K562 (cell line): ENCODE data around the gene CCDC78.

ENCODE experiments used
- CEBPB ChIP-seq: fragments of 450-650 bp; IDR thresholded peaks from 2 replicates; pipeline ENCODE4 v1.6.1; 2016; ENCODE audit warnings: missing genetic modification characterization, missing compliant biosample characterization
- TF ChIP-seq, protein P1 (sequence below): fragments of 450-650 bp; conservative IDR thresholded peaks from 2 replicates; pipeline ENCODE4 v1.6.1; 2016; ENCODE audit warnings: missing genetic modification characterization, low read depth, mild to moderate bottlenecking, missing compliant biosample characterization, moderate library complexity
- TF ChIP-seq, protein P2 (sequence below), 3 experiments: IDR thresholded peaks in 2 of 3; conservative IDR thresholded peaks in 1 of 3; 2 replicates each; pipeline ENCODE4 v1.5.1; 2011 to 2012; ENCODE audit warnings: low read length in 3 of 3, mild to moderate bottlenecking in 3 of 3, control low read depth in 2 of 3, improper control_type of control experiment in 1 of 3, inconsistent platforms in 1 of 3, low read depth in 1 of 3, mixed read lengths in 1 of 3, moderate library complexity in 1 of 3; ENCODE audit not compliant: insufficient read depth in 2 of 3

DNA sequence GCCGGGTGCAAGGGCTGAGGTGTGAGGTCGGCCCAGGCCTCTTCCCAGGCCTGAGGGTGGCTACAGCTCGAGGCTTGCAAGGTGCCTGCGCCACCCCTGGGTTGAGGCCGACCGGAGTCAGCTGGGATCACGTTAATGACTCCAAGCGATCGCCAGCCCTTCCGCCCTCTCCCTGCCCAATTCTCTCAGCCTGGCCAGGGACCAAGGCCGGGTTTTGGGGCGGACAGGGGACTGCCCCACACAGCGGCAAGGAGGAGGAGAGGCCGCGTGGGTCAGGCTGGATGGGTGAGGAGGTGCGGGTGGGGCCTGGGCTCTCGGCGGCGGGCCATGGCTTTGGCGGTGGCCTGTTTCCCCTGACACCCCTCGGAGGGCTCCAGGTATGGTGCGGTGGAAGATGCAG is 32.9 kb downstream of the CCDC78 start:
- no peak for TF ChIP-seq CEBPB (tag)
- TF ChIP-seq, protein P1, sequence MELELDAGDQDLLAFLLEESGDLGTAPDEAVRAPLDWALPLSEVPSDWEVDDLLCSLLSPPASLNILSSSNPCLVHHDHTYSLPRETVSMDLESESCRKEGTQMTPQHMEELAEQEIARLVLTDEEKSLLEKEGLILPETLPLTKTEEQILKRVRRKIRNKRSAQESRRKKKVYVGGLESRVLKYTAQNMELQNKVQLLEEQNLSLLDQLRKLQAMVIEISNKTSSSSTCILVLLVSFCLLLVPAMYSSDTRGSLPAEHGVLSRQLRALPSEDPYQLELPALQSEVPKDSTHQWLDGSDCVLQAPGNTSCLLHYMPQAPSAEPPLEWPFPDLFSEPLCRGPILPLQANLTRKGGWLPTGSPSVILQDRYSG, result no peak
- TF ChIP-seq, protein P2, sequence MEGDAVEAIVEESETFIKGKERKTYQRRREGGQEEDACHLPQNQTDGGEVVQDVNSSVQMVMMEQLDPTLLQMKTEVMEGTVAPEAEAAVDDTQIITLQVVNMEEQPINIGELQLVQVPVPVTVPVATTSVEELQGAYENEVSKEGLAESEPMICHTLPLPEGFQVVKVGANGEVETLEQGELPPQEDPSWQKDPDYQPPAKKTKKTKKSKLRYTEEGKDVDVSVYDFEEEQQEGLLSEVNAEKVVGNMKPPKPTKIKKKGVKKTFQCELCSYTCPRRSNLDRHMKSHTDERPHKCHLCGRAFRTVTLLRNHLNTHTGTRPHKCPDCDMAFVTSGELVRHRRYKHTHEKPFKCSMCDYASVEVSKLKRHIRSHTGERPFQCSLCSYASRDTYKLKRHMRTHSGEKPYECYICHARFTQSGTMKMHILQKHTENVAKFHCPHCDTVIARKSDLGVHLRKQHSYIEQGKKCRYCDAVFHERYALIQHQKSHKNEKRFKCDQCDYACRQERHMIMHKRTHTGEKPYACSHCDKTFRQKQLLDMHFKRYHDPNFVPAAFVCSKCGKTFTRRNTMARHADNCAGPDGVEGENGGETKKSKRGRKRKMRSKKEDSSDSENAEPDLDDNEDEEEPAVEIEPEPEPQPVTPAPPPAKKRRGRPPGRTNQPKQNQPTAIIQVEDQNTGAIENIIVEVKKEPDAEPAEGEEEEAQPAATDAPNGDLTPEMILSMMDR (IDR thresholded peaks at IDR 0.05 in 2 of 3, conservative IDR thresholded peaks at IDR 0.05 in 1 of 3; ENCODE audit: insufficient read depth in 2 of 3, low read depth in 1 of 3, low read length in 3 of 3), result no peak
